Stomach (tissue), 4 donors: ENCODE results near the gene CCDC157.

Experiments
- CTCF ChIP-seq, 7 experiments: fragments of 450-650 bp in 4 of 7; fragments of 200-600 bp in 3 of 7; sonication (generic) in 3 of 7; IDR thresholded peaks; one replicate each; pipeline ENCODE4 v1.5.1; 2016 to 2019; ENCODE audit warnings: antibody characterized with exemption in 7 of 7, control low read depth in 2 of 7, mild to moderate bottlenecking in 1 of 7
- POLR2A ChIP-seq, 4 donors: fragments of 450-650 bp; IDR thresholded peaks; one replicate each; pipeline ENCODE4 v1.6.1; 2016; ENCODE audit warnings: antibody characterized with exemption in 4 of 4, control low read depth in 2 of 4, mild to moderate bottlenecking in 1 of 4, moderate library complexity in 1 of 4

- no peak for TF ChIP-seq POLR2A (IDR thresholded peaks at IDR 0.05)
- TF ChIP-seq CTCF (IDR thresholded peaks at IDR 0.05) = no peak
Observed at GRCh38 chr22:30371981-30372380, 15.2 kb downstream of the CCDC157 start.
